HepG2 (cell line): ENCODE results near the gene LRRC10B. TPM values are rescaled to one million over a fixed set of nuclear protein-coding genes. Genes with fewer than 3 reads are reported as not detected.
A peak's percentile ranks its signal among the peaks of the same experiment; 100 is the strongest.

ENCODE experiments used
- ARID4A ChIP-seq: sonication (generic); formaldehyde crosslinking; IDR thresholded peaks from 2 replicates; pipeline ENCODE4 v1.5.0; 2020; ENCODE audit warnings: mild to moderate bottlenecking, missing genetic modification reagents, borderline replicate concordance
- ARID5B ChIP-seq: IDR thresholded peaks from 2 replicates; pipeline ENCODE4 v1.4.0; 2020; ENCODE audit warnings: mild to moderate bottlenecking, missing genetic modification reagents
- ARNT ChIP-seq: fragments of 450-650 bp; IDR thresholded peaks from 2 replicates; pipeline ENCODE4 v1.6.1; 2017
- CC2D1A ChIP-seq: sonication (generic); formaldehyde crosslinking; IDR thresholded peaks from 2 replicates; pipeline ENCODE4 v1.8.1; 2023; ENCODE audit warnings: mild to moderate bottlenecking, missing genetic modification reagents
- CCAR2 ChIP-seq: fragments of 200-400 bp; formaldehyde crosslinking; optimal IDR thresholded peaks from 2 replicates; pipeline ENCODE3; 2018; ENCODE audit warnings: low read depth, mild to moderate bottlenecking, low read length, moderate library complexity
- ELK4 ChIP-seq: sonication (generic); formaldehyde crosslinking; IDR thresholded peaks from 2 replicates; pipeline ENCODE4 v1.9.0; 2021; ENCODE audit warnings: missing genetic modification reagents, borderline replicate concordance
- GPBP1L1 ChIP-seq: sonication (generic); formaldehyde crosslinking; IDR thresholded peaks from 2 replicates; pipeline ENCODE4 v1.5.0; 2020; ENCODE audit warnings: mild to moderate bottlenecking, missing genetic modification reagents
- MED8 ChIP-seq: sonication (generic); formaldehyde crosslinking; IDR thresholded peaks from 2 replicates; pipeline ENCODE4 v1.8.1; 2023; ENCODE audit warnings: mild to moderate bottlenecking, missing genetic modification reagents; ENCODE audit not compliant: insufficient replicate concordance
- STAT6 ChIP-seq: sonication (generic); formaldehyde crosslinking; IDR thresholded peaks from 2 replicates; pipeline ENCODE4 v1.4.0; 2020; ENCODE audit warnings: missing genetic modification reagents, mild to moderate bottlenecking, borderline replicate concordance
- ZBTB3 ChIP-seq: sonication (generic); formaldehyde crosslinking; IDR thresholded peaks from 2 replicates; pipeline ENCODE4 v1.4.0; 2020; ENCODE audit warnings: low read depth, mild to moderate bottlenecking, moderate library complexity, missing genetic modification reagents, borderline replicate concordance
- ZNF331 ChIP-seq: sonication (generic); formaldehyde crosslinking; IDR thresholded peaks from 2 replicates; pipeline ENCODE4 v1.4.0; 2020; ENCODE audit warnings: missing genetic modification reagents
- ZNF747 ChIP-seq: sonication (generic); formaldehyde crosslinking; IDR thresholded peaks from 2 replicates; pipeline ENCODE4 v1.8.1; 2023; ENCODE audit warnings: missing genetic modification reagents, mild to moderate bottlenecking, borderline replicate concordance
- ZNF883 ChIP-seq: sonication (generic); formaldehyde crosslinking; IDR thresholded peaks from 2 replicates; pipeline ENCODE4 v1.5.1; 2020; ENCODE audit warnings: mild to moderate bottlenecking, missing genetic modification reagents; ENCODE audit errors: not compliant biosample characterization
- polyA plus RNA-seq, 8 experiments: library from polyadenylated mRNA; depleted of rRNA in 3 of 8; stranded (reverse) in 7 of 8; unstranded in 1 of 8; fragments of >200 nt; fragmentation: Illumina TruSeq in 4 of 8; extraction: Trizol in 4 of 8; gene quantifications; 2 replicates each; pipeline versions ENCODE4 v1.2.1 to v1.2.3, GENCODE V29; 2011 to 2016; ENCODE audit warnings: low read depth in 4 of 8, missing spikeins in 1 of 8, mixed read lengths in 1 of 8; ENCODE audit not compliant: insufficient read depth in 1 of 8
- total RNA-seq, 5 experiments: library from RNA; depleted of rRNA; stranded (reverse); fragments of >200 nt; fragmentation: Illumina TruSeq; extraction: Trizol; gene quantifications; 2 replicates each; pipeline ENCODE4 v1.2.3, GENCODE V29; 2016; ENCODE audit warnings: low read depth in 1 of 5

LRRC10B gene
- total and polyA plus RNA-seq, 2 of the 13 experiments (the other 11 are each of a cell fraction or from before 2014, with no cell fraction given): not detected

- TF ChIP-seq ZBTB3 (CRISPR knock-in tag) (no peak), STAT6 (CRISPR knock-in tag) (no peak), CC2D1A (no peak), ARID4A (CRISPR knock-in tag) (peak; percentile 55; the same call in 1 of the 2 replicates), CCAR2 (no peak), ZNF883 (CRISPR knock-in tag) (no peak), ZNF747 (0 out of 2 replicates have a peak, but pooled peaks have one; percentile 33), GPBP1L1 (CRISPR knock-in tag) (no peak), ELK4 (CRISPR knock-in tag) (no peak), ARID5B (CRISPR knock-in tag) (peak; percentile 65), ARNT (no peak), MED8 (CRISPR knock-in tag) (no peak), ZNF331 (CRISPR knock-in tag) (peak; percentile 71)
These were observed 19.8 kb upstream of the LRRC10B start (continued) for GRCh38 chr11:61488651-61489291.
